DND-41 (cell line): ENCODE measurements around the gene MRPL58.
A peak's percentile ranks its signal among the peaks of the same experiment; 100 is the strongest.
"Not testable (repeated sequence)": the region's sequence is repeated elsewhere in the genome, so short reads cannot be mapped to it uniquely, and the experiment has no call there.

Experiments
- ATAC-seq: fragments of 200-7000 bp; cut with Tn5 transposase; 3 replicates; pipeline ENCODE4 v1.9.1; 2021; ENCODE audit warnings: low read depth; ENCODE audit not compliant: insufficient read depth
- DNase-seq: peaks from one replicate; pipeline ENCODE4 v3.0.0-alpha.2; 2020
- H2AFZ ChIP-seq: 2 replicates; pipeline ENCODE4 v1.6.0; 2012; ENCODE audit warnings: low read depth, low read length
- H3K27ac ChIP-seq: 2 replicates; pipeline ENCODE4 v1.5.1; 2012; ENCODE audit warnings: low read length, inconsistent platforms
- H3K27me3 ChIP-seq: fragments of 200-600 bp; sonication (generic); 2 replicates; pipeline ENCODE4 v1.6.0; 2012; ENCODE audit warnings: low read length, mild to moderate bottlenecking, inconsistent platforms; ENCODE audit not compliant: insufficient read depth, poor library complexity
- H3K36me3 ChIP-seq: 2 replicates; pipeline ENCODE4 v1.5.1; 2012; ENCODE audit warnings: low read length, inconsistent platforms; ENCODE audit not compliant: insufficient read depth
- H3K4me1 ChIP-seq: 2 replicates; pipeline ENCODE4 v1.5.1; 2012; ENCODE audit warnings: mild to moderate bottlenecking, low read length; ENCODE audit not compliant: insufficient read depth
- H3K4me2 ChIP-seq: 2 replicates; pipeline ENCODE4 v1.6.0; 2012; ENCODE audit warnings: mild to moderate bottlenecking, moderate library complexity, low read length, inconsistent platforms; ENCODE audit not compliant: insufficient read depth
- H3K4me3 ChIP-seq, 2 experiments: fragments of 200-600 bp in 1 of 2; shearing (Covaris generic) in 1 of 2; 2 replicates each; pipeline ENCODE4 v1.5.1; 2012 to 2016; ENCODE audit warnings: inconsistent platforms in 2 of 2, low read length in 2 of 2, mild to moderate bottlenecking in 2 of 2, low read depth in 1 of 2, moderate library complexity in 1 of 2
- H3K79me2 ChIP-seq: 2 replicates; pipeline ENCODE4 v1.6.0; 2012; ENCODE audit warnings: low read length, inconsistent platforms; ENCODE audit not compliant: insufficient read depth
- H3K9ac ChIP-seq: 2 replicates; pipeline ENCODE4 v1.6.0; 2012; ENCODE audit warnings: low read depth, mild to moderate bottlenecking, inconsistent platforms, low read length, moderate library complexity
- H3K9me3 ChIP-seq: 2 replicates; pipeline ENCODE4 v1.5.1; 2012; ENCODE audit warnings: low read length, moderate library complexity, mild to moderate bottlenecking, inconsistent platforms; ENCODE audit not compliant: insufficient read depth, severe bottlenecking
- H4K20me1 ChIP-seq: 2 replicates; pipeline ENCODE4 v1.6.0; 2012; ENCODE audit warnings: low read length; ENCODE audit not compliant: insufficient read depth
- EZH2 ChIP-seq: IDR thresholded peaks from 3 replicates; pipeline ENCODE4 v1.6.1; 2012; ENCODE audit warnings: borderline replicate concordance, low read depth, mild to moderate bottlenecking, moderate library complexity, low read length, inconsistent platforms; ENCODE audit not compliant: severe bottlenecking
- TF ChIP-seq, protein P1 (sequence below): IDR thresholded peaks from 2 replicates; pipeline ENCODE4 v1.5.1; 2012; ENCODE audit warnings: borderline replicate concordance, low read length, moderate library complexity, mild to moderate bottlenecking; ENCODE audit not compliant: poor library complexity, severe bottlenecking; ENCODE audit errors: extremely low read depth

MRPL58 gene

DNA sequence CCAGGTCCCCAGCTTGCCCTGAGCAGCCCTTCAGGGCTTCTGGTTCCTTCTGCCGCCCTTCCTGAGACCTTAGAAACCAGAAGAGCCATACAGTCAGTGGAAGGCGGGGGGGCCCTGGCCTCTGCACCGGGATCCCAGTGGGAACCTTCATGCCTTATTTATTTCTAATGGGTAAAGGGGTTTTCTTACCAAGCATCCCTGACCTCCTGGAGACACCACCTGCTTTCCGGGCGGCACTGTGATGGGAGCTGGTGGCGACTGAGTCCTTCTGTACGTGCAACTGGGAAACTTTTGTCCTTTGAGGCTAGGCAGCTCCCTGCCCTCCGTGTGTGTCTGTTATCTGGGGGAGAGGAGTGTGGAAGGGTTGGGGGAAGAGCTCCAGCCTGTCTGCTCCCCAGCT, 7.2 kb upstream of the MRPL58 start:
- TF ChIP-seq EZH2: no peak
- TF ChIP-seq, protein P1, sequence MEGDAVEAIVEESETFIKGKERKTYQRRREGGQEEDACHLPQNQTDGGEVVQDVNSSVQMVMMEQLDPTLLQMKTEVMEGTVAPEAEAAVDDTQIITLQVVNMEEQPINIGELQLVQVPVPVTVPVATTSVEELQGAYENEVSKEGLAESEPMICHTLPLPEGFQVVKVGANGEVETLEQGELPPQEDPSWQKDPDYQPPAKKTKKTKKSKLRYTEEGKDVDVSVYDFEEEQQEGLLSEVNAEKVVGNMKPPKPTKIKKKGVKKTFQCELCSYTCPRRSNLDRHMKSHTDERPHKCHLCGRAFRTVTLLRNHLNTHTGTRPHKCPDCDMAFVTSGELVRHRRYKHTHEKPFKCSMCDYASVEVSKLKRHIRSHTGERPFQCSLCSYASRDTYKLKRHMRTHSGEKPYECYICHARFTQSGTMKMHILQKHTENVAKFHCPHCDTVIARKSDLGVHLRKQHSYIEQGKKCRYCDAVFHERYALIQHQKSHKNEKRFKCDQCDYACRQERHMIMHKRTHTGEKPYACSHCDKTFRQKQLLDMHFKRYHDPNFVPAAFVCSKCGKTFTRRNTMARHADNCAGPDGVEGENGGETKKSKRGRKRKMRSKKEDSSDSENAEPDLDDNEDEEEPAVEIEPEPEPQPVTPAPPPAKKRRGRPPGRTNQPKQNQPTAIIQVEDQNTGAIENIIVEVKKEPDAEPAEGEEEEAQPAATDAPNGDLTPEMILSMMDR: no peak
- no peaks in the 10 kb centered on the region for H3K36me3 ChIP-seq
- no peak overlapping the region for H3K27ac ChIP-seq
- no peaks in the 10 kb centered on the region for H4K20me1 ChIP-seq
- H2AFZ ChIP-seq: no peak overlapping the region
- H3K27me3 ChIP-seq: no peaks in the 10 kb centered on the region
- H3K9me3 ChIP-seq: no peaks in the 10 kb centered on the region
- no peak overlapping the region for H3K4me2 ChIP-seq
- no peak overlapping the region for H3K4me3 ChIP-seq
- H3K79me2 ChIP-seq: no peaks in the 10 kb centered on the region
- no peak for DNase-seq
- H3K9ac ChIP-seq: no peak overlapping the region
- no peaks in the 10 kb centered on the region for H3K4me1 ChIP-seq
- ATAC-seq: no peak

DNA sequence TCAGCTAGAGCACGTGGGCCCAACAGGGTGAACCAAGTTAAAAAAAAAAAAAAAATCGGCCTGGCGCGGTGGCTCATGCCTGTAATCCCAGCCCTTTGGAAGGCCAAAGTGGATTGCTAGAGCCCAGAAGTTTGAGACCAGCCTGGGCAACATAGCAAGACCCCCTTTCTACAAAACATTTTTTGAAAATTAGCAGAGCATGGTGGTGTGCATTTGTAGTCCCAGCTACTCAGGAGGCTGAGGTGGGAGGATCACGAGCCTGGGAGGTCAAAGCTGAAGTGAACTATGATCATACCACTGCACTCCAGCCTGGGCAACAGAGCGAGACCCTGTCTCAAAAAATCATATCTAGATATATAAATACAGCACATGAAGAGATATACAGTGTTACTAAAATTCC, 6.4 kb upstream of the MRPL58 start:
- H3K4me2 ChIP-seq, H3K79me2 ChIP-seq, H2AFZ ChIP-seq, DNase-seq, H3K9me3 ChIP-seq, H3K9ac ChIP-seq, H3K27me3 ChIP-seq, ATAC-seq, H4K20me1 ChIP-seq, H3K36me3 ChIP-seq, H3K4me1 ChIP-seq, H3K4me3 ChIP-seq, H3K27ac ChIP-seq: not testable (repeated sequence)

GRCh38 chr17:75006653-75007052, 5.8 kb upstream of the MRPL58 start:
- Histone ChIP-seq H3K4me1 (peaks cover 1% of the 10 kb centered on the region), H3K9ac (no peak overlapping the region), H3K4me2 (no peak overlapping the region), H3K36me3 (no peaks in the 10 kb centered on the region), H4K20me1 (no peaks in the 10 kb centered on the region), H2AFZ (no peak overlapping the region), H3K27ac (no peak overlapping the region), H3K9me3 (no peaks in the 10 kb centered on the region), H3K4me3 (no peak overlapping the region), H3K27me3 (no peaks in the 10 kb centered on the region), H3K79me2 (no peaks in the 10 kb centered on the region)
- ATAC-seq (no peak), DNase-seq (no peak)
- TF ChIP-seq, protein P1: peak; percentile 29
- no peak for TF ChIP-seq EZH2

DNA sequence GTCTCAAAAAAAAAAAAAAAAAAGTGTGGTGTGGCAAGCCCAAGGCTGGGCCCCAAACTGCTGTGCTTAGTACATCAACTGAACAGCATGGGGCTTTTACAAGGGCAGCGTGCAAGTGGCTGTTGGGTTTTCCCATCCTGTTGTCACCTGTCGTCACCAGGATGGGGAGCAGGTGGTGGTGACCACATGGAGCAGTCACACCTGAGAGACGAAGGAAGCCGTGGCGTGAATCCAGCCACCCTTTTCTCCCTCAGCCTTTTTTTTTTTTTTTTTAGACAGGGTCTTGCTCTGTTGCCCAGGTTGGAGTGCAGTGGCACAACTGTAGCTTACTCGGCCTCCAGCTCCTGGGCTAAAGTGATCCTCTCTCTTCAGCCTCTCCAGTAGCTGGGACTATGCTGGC, 4.1 kb upstream of the MRPL58 start:
- TF ChIP-seq, protein P1: no peak
- TF ChIP-seq EZH2: no peak
- peaks cover 13% of the 10 kb centered on the region for H3K4me1 ChIP-seq
- H3K4me3 ChIP-seq: no peak overlapping the region
- H3K9me3 ChIP-seq: no peaks in the 10 kb centered on the region
- DNase-seq (no peak), ATAC-seq (no peak)
- H4K20me1 ChIP-seq: no peaks in the 10 kb centered on the region
- H2AFZ ChIP-seq: no peak overlapping the region
- H3K4me2 ChIP-seq: no peak overlapping the region
- H3K27ac ChIP-seq: no peak overlapping the region
- no peak overlapping the region for H3K9ac ChIP-seq
- peaks cover 5% of the 10 kb centered on the region; the same call in 1 of the 2 replicates for H3K36me3 ChIP-seq
- H3K27me3 ChIP-seq: no peaks in the 10 kb centered on the region
- peaks cover 8% of the 10 kb centered on the region for H3K79me2 ChIP-seq
